WTC11 (cell line): Measurements from ENCODE around the gene TSPAN18.

Experiments used
- CREB1 ChIP-seq: sonication (generic); formaldehyde crosslinking; IDR thresholded peaks from 2 replicates; pipeline ENCODE4 v1.8.0; 2023; ENCODE audit warnings: mild to moderate bottlenecking, missing genetic modification reagents
- CTCF ChIP-seq: fragments of 200-600 bp; IDR thresholded peaks from 2 replicates; pipeline ENCODE4 v1.8.0; 2022; ENCODE audit warnings: antibody characterized with exemption
- ELF4 ChIP-seq: sonication (generic); formaldehyde crosslinking; IDR thresholded peaks from 2 replicates; pipeline ENCODE4 v1.8.1; 2022; ENCODE audit warnings: low read depth, mild to moderate bottlenecking, moderate library complexity, missing genetic modification reagents
- ESRRA ChIP-seq: sonication (generic); formaldehyde crosslinking; IDR thresholded peaks from 2 replicates; pipeline ENCODE4 v1.8.1; 2022; ENCODE audit warnings: mild to moderate bottlenecking, missing genetic modification reagents, borderline replicate concordance
- JUN ChIP-seq: sonication (generic); formaldehyde crosslinking; IDR thresholded peaks from 2 replicates; pipeline ENCODE4 v1.8.0; 2023; ENCODE audit warnings: mild to moderate bottlenecking, missing genetic modification reagents
- MYBL2 ChIP-seq: sonication (generic); formaldehyde crosslinking; IDR thresholded peaks from 2 replicates; pipeline ENCODE4 v1.8.1; 2023; ENCODE audit warnings: mild to moderate bottlenecking, moderate library complexity, missing genetic modification reagents
- ZNF138 ChIP-seq: sonication (generic); formaldehyde crosslinking; conservative IDR thresholded peaks from 2 replicates; pipeline ENCODE4 v1.8.1; 2022; ENCODE audit warnings: mild to moderate bottlenecking, moderate library complexity, missing genetic modification reagents
- ZNF281 ChIP-seq: sonication (generic); formaldehyde crosslinking; IDR thresholded peaks from 2 replicates; pipeline ENCODE4 v1.8.0; 2023; ENCODE audit warnings: mild to moderate bottlenecking, missing genetic modification reagents
- TF ChIP-seq, protein P1 (sequence below): sonication (generic); formaldehyde crosslinking; IDR thresholded peaks from 2 replicates; pipeline ENCODE4 v1.8.0; 2022; ENCODE audit warnings: mild to moderate bottlenecking, missing genetic modification reagents
- TF ChIP-seq, protein P2 (sequence below): sonication (generic); formaldehyde crosslinking; IDR thresholded peaks from 2 replicates; pipeline ENCODE4 v1.8.0; 2022; ENCODE audit warnings: missing genetic modification reagents
- TF ChIP-seq, protein P3 (sequence below): sonication (generic); formaldehyde crosslinking; IDR thresholded peaks from 2 replicates; pipeline ENCODE4 v1.8.1; 2023; ENCODE audit warnings: mild to moderate bottlenecking, missing genetic modification reagents, borderline replicate concordance
- TF ChIP-seq, protein P4 (sequence below): sonication (generic); formaldehyde crosslinking; IDR thresholded peaks from 2 replicates; pipeline ENCODE4 v1.8.0; 2022; ENCODE audit warnings: mild to moderate bottlenecking, missing genetic modification reagents
- TF ChIP-seq, protein P5 (sequence below): sonication (generic); formaldehyde crosslinking; conservative IDR thresholded peaks from 2 replicates; pipeline ENCODE4 v1.8.1; 2022; ENCODE audit warnings: mild to moderate bottlenecking, missing genetic modification reagents

- TF ChIP-seq JUN (CRISPR knock-in tag) (no peak), CTCF (no peak), CREB1 (CRISPR knock-in tag) (no peak), ELF4 (no peak), ZNF281 (CRISPR knock-in tag) (no peak), ESRRA (CRISPR knock-in tag) (no peak), ZNF138 (no peak), MYBL2 (CRISPR knock-in tag) (no peak)
- TF ChIP-seq, protein P1, sequence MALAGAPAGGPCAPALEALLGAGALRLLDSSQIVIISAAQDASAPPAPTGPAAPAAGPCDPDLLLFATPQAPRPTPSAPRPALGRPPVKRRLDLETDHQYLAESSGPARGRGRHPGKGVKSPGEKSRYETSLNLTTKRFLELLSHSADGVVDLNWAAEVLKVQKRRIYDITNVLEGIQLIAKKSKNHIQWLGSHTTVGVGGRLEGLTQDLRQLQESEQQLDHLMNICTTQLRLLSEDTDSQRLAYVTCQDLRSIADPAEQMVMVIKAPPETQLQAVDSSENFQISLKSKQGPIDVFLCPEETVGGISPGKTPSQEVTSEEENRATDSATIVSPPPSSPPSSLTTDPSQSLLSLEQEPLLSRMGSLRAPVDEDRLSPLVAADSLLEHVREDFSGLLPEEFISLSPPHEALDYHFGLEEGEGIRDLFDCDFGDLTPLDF (CRISPR knock-in tag), result no peak
- TF ChIP-seq, protein P2, sequence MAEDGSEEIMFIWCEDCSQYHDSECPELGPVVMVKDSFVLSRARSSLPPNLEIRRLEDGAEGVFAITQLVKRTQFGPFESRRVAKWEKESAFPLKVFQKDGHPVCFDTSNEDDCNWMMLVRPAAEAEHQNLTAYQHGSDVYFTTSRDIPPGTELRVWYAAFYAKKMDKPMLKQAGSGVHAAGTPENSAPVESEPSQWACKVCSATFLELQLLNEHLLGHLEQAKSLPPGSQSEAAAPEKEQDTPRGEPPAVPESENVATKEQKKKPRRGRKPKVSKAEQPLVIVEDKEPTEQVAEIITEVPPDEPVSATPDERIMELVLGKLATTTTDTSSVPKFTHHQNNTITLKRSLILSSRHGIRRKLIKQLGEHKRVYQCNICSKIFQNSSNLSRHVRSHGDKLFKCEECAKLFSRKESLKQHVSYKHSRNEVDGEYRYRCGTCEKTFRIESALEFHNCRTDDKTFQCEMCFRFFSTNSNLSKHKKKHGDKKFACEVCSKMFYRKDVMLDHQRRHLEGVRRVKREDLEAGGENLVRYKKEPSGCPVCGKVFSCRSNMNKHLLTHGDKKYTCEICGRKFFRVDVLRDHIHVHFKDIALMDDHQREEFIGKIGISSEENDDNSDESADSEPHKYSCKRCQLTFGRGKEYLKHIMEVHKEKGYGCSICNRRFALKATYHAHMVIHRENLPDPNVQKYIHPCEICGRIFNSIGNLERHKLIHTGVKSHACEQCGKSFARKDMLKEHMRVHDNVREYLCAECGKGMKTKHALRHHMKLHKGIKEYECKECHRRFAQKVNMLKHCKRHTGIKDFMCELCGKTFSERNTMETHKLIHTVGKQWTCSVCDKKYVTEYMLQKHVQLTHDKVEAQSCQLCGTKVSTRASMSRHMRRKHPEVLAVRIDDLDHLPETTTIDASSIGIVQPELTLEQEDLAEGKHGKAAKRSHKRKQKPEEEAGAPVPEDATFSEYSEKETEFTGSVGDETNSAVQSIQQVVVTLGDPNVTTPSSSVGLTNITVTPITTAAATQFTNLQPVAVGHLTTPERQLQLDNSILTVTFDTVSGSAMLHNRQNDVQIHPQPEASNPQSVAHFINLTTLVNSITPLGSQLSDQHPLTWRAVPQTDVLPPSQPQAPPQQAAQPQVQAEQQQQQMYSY, result no peak
- TF ChIP-seq, protein P3, sequence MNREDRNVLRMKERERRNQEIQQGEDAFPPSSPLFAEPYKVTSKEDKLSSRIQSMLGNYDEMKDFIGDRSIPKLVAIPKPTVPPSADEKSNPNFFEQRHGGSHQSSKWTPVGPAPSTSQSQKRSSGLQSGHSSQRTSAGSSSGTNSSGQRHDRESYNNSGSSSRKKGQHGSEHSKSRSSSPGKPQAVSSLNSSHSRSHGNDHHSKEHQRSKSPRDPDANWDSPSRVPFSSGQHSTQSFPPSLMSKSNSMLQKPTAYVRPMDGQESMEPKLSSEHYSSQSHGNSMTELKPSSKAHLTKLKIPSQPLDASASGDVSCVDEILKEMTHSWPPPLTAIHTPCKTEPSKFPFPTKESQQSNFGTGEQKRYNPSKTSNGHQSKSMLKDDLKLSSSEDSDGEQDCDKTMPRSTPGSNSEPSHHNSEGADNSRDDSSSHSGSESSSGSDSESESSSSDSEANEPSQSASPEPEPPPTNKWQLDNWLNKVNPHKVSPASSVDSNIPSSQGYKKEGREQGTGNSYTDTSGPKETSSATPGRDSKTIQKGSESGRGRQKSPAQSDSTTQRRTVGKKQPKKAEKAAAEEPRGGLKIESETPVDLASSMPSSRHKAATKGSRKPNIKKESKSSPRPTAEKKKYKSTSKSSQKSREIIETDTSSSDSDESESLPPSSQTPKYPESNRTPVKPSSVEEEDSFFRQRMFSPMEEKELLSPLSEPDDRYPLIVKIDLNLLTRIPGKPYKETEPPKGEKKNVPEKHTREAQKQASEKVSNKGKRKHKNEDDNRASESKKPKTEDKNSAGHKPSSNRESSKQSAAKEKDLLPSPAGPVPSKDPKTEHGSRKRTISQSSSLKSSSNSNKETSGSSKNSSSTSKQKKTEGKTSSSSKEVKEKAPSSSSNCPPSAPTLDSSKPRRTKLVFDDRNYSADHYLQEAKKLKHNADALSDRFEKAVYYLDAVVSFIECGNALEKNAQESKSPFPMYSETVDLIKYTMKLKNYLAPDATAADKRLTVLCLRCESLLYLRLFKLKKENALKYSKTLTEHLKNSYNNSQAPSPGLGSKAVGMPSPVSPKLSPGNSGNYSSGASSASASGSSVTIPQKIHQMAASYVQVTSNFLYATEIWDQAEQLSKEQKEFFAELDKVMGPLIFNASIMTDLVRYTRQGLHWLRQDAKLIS (CRISPR knock-in tag), result no peak
- TF ChIP-seq, protein P4, sequence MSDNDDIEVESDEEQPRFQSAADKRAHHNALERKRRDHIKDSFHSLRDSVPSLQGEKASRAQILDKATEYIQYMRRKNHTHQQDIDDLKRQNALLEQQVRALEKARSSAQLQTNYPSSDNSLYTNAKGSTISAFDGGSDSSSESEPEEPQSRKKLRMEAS, result no peak
- TF ChIP-seq, protein P5, sequence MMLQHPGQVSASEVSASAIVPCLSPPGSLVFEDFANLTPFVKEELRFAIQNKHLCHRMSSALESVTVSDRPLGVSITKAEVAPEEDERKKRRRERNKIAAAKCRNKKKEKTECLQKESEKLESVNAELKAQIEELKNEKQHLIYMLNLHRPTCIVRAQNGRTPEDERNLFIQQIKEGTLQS (CRISPR knock-in tag), result no peak
Measured at GRCh38 chr11:44818110-44818509, 91.3 kb downstream of the TSPAN18 start.
